ENCODE data around the gene ADGRA3.
A peak's percentile ranks its signal among the peaks of the same experiment; 100 is the strongest.

Gene ADGRA3

DNA sequence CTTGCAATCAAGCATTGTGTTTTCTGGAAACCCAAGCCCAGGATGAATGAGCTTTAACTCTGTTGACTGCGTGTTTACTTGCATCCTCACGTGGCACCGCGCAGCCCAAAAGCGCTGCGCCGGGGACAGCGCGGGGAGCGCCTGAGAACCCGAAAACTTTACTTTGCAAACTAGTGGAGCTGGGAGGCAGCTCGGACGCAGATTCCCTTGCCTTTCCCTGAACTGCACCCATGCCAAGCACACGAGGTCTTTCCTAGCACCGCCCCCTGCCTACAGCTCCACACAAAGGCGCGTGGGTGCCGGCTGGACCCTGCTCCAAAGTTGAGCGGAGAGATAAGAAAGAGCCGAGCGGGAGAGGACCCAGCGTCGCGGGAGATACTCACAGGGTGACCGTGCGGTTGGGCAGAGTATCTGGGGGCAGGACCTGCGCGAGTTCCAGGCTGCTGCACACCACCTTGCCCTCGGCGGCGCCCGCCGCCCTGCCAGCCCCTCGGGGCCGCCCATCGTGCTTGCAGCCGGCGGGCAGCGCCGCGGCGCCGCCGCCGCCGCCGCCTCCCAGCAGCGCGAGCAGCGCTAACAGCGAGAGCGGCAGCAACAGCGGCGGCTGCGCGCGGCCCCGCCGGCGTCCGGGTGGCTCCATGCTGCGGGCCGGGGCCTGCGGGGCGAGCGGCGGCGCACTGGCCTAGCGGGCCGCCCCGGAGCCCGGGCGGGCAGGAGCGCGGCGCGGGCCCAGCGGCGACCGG lies 550 bp downstream of the ADGRA3 start:
- H3K9me3 ChIP-seq (ENCODE audit: low read depth, low read length), result no peaks in the 10 kb centered on the region
- H3K36me3 ChIP-seq (ENCODE audit: insufficient read depth, low read length), result no peaks in the 10 kb centered on the region
- TF ChIP-seq POLR2AphosphoS5 (IDR thresholded peaks at IDR 0.05; ENCODE audit: borderline replicate concordance, low read depth, low read length) (peak; percentile 48; the same call in 1 of the 2 replicates), FOXP2 (optimal IDR thresholded peaks at IDR 0.05; ENCODE audit: control extremely low read depth, extremely low read length, insufficient read depth) (no peak)
- H3K4me3 ChIP-seq, result peak overlapping the region; percentile 82
- H3K27ac ChIP-seq, result no peak overlapping the region
- no peak for DNase-seq (ENCODE audit: low read depth, low spot score)
- peak overlapping the region; percentile 66 for H3K9ac ChIP-seq (ENCODE audit: insufficient read length)

DNA sequence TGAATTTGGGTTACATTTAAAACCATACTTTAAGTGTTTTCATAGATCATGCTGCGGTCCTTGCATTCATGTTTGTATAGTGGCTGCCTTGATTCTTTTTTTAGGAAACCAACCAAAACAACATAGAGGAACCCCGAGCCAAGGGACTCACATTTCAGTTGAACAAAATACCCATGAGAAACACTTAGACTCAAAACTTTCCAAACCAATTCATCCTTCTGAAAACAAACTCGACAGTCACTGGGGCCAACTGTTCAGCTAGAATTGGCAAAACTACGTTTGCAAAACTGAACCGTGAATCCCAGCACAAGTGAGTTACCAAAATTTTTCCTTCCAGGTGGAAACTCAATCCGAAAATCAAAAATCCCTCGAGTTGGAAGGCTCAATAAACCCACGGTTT lies 1.4 kb downstream of the ADGRA3 start:
- H3K9ac ChIP-seq (ENCODE audit: insufficient read length), result peak overlapping the region; percentile 66
- no peaks in the 10 kb centered on the region for H3K9me3 ChIP-seq (ENCODE audit: low read depth, low read length)
- no peak for DNase-seq (ENCODE audit: low read depth, low spot score)
- H3K4me3 ChIP-seq, result peak overlapping the region; percentile 82
- H3K36me3 ChIP-seq (ENCODE audit: insufficient read depth, low read length), result no peaks in the 10 kb centered on the region
- TF ChIP-seq POLR2AphosphoS5 (IDR thresholded peaks at IDR 0.05; ENCODE audit: borderline replicate concordance, low read depth, low read length) (no peak), EZH2 (IDR thresholded peaks at IDR 0.05) (no peak), FOXP2 (optimal IDR thresholded peaks at IDR 0.05; ENCODE audit: control extremely low read depth, extremely low read length, insufficient read depth) (no peak)
- no peak overlapping the region for H3K27ac ChIP-seq

DNA sequence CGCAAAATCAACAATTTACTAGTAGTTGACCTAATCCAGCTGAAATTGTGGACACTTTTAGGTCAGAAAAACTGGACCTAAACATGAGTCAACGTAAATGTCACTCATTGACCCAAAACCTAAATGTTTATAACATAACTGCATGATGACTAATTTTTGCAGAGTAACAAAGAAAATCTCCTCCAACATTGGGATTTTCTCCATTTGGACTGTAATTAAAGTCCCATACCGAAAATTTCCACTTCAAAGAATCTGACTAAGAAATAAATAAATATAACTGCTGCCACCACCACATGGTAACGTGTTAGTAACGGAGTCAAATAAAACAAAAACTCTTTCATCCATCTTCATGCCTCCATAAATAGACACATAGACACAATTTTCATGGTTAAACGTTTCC lies 1.9 kb downstream of the ADGRA3 start:
- Histone ChIP-seq H3K4me3 (peak overlapping the region; percentile 82), H3K36me3 (ENCODE audit: insufficient read depth, low read length) (no peaks in the 10 kb centered on the region), H3K9me3 (ENCODE audit: low read depth, low read length) (no peaks in the 10 kb centered on the region), H3K9ac (ENCODE audit: insufficient read length) (no peak overlapping the region), H3K27ac (no peak overlapping the region)
- no peak for DNase-seq (ENCODE audit: low read depth, low spot score)
- TF ChIP-seq EZH2 (IDR thresholded peaks at IDR 0.05) (no peak), FOXP2 (optimal IDR thresholded peaks at IDR 0.05; ENCODE audit: control extremely low read depth, extremely low read length, insufficient read depth) (no peak), POLR2AphosphoS5 (IDR thresholded peaks at IDR 0.05; ENCODE audit: borderline replicate concordance, low read depth, low read length) (no peak)

DNA sequence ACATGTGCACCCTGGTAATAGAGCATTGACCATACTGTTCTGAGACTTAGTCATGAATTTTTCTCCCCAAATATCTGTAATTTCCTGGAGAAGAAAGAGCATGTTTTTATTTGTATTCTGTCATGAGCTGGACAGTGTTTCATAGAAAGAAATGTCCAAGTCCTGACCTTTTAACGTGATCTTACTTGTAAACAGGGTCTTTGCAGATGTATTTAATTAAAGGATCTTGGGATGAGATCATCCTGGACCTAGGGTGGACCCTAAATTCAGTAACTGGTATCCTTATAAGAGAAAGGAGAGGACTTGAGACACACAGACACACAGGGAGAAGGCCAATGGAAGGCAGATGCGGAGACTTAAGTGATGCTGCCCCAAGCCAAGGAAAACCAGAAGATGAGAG lies 3.6 kb downstream of the ADGRA3 start:
- H3K27ac ChIP-seq, result no peak overlapping the region
- DNase-seq (ENCODE audit: low read depth, low spot score), result no peak
- H3K36me3 ChIP-seq (ENCODE audit: insufficient read depth, low read length), result no peaks in the 10 kb centered on the region
- no peak overlapping the region for H3K9ac ChIP-seq (ENCODE audit: insufficient read length)
- no peaks in the 10 kb centered on the region for H3K9me3 ChIP-seq (ENCODE audit: low read depth, low read length)
- no peak for TF ChIP-seq FOXP2 (optimal IDR thresholded peaks at IDR 0.05; ENCODE audit: control extremely low read depth, extremely low read length, insufficient read depth)
- no peak for TF ChIP-seq EZH2 (IDR thresholded peaks at IDR 0.05)
- no peak for TF ChIP-seq POLR2AphosphoS5 (IDR thresholded peaks at IDR 0.05; ENCODE audit: borderline replicate concordance, low read depth, low read length)
- no peak overlapping the region for H3K4me3 ChIP-seq

DNA sequence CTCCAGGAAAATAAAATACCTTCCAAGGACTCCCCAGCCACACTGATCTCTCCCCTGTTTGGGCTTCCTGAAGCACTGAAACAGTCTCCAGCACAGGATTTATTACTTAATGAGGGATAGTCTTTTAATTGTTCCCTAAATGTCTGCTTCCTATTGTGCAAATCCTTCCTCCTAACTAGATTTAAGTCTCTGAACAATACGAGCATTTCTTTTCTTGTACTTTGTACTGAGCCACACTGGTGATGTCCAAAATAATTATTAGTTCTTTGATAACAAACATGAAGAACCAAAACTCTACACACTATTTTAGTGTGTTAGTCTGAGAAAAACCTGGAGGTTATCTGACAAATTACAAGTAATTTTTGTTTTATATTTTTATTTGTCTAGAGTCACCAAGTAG lies 5.1 kb downstream of the ADGRA3 start:
- H3K36me3 ChIP-seq (ENCODE audit: insufficient read depth, low read length), result no peaks in the 10 kb centered on the region
- no peak overlapping the region for H3K9ac ChIP-seq (ENCODE audit: insufficient read length)
- TF ChIP-seq POLR2AphosphoS5 (IDR thresholded peaks at IDR 0.05; ENCODE audit: borderline replicate concordance, low read depth, low read length), result no peak
- no peak for TF ChIP-seq EZH2 (IDR thresholded peaks at IDR 0.05)
- TF ChIP-seq FOXP2 (optimal IDR thresholded peaks at IDR 0.05; ENCODE audit: control extremely low read depth, extremely low read length, insufficient read depth), result no peak
- no peaks in the 10 kb centered on the region for H3K9me3 ChIP-seq (ENCODE audit: low read depth, low read length)
- DNase-seq (ENCODE audit: low read depth, low spot score), result no peak
- no peak overlapping the region for H3K27ac ChIP-seq
- H3K4me3 ChIP-seq, result no peak overlapping the region

DNA sequence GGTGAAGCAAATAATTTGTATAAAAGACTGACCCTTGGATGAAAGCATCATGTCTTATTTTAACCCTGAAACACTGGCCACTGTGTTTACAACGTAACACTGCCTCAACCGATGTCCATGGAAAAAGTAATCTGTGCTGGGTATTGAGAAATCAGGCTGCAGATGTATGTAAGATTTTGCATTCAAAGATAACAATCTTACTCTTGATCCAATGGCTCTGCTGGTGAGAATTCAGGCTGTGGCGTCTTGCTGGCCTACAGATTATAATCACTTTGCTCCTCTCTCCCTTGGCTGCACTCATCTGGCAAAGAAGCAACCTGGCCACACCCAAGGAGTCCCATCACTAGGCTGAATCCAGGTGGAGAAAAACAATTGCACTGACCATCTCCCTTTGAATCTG lies 7.5 kb downstream of the ADGRA3 start:
- H3K9me3 ChIP-seq (ENCODE audit: low read depth, low read length), result no peaks in the 10 kb centered on the region
- H3K4me3 ChIP-seq, result no peak overlapping the region
- no peaks in the 10 kb centered on the region for H3K36me3 ChIP-seq (ENCODE audit: insufficient read depth, low read length)
- no peak overlapping the region for H3K9ac ChIP-seq (ENCODE audit: insufficient read length)
- TF ChIP-seq POLR2AphosphoS5 (IDR thresholded peaks at IDR 0.05; ENCODE audit: borderline replicate concordance, low read depth, low read length), result no peak
- TF ChIP-seq EZH2 (IDR thresholded peaks at IDR 0.05), result no peak
- TF ChIP-seq FOXP2 (optimal IDR thresholded peaks at IDR 0.05; ENCODE audit: control extremely low read depth, extremely low read length, insufficient read depth), result no peak
- H3K27ac ChIP-seq, result no peak overlapping the region
- no peak for DNase-seq (ENCODE audit: low read depth, low spot score)

DNA sequence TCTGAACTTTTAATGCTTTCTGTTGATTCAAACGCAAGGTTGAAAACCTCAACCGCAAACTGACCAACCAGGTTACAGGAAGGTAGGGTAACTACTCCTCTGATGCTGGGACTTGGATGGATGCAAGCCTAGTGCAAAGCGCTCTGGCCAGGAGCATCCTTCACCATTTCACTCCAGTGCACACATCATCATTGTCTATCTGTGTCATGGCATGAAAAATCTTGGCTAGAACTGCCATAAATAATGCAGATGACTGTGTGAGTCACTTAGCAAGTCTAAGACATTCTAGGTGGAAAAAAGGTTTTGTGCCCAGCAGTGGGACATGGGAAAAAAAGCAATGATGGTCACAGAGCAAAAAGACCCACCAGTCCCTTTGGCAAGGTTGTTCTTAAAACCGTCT lies 10.9 kb downstream of the ADGRA3 start:
- no peak for DNase-seq (ENCODE audit: low read depth, low spot score)
- TF ChIP-seq EZH2 (IDR thresholded peaks at IDR 0.05) (no peak), FOXP2 (optimal IDR thresholded peaks at IDR 0.05; ENCODE audit: control extremely low read depth, extremely low read length, insufficient read depth) (no peak), POLR2AphosphoS5 (IDR thresholded peaks at IDR 0.05; ENCODE audit: borderline replicate concordance, low read depth, low read length) (no peak)
- Histone ChIP-seq H3K27ac (no peak overlapping the region), H3K9ac (ENCODE audit: insufficient read length) (no peak overlapping the region), H3K4me3 (no peak overlapping the region), H3K36me3 (ENCODE audit: insufficient read depth, low read length) (no peaks in the 10 kb centered on the region), H3K9me3 (ENCODE audit: low read depth, low read length) (no peaks in the 10 kb centered on the region)

DNA sequence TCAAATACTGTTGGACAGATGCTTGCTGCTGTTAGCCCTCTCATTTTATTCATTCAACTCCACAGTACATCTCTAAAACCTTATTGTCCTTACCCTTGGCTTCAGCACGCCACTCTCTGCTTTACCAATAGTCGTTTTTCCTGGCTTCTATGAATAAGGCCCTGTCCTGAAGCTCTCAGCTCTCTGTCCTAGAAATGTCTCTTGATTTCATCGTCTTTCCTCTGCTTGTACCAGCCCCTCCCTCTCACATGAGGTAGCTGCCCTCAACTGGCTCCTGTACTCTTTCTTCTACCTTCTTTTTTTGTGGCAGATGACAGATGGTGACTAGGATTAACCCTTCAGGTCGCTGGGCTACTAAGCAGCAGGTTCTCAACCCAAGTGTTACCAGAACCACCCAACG lies 11.4 kb downstream of the ADGRA3 start:
- H3K4me3 ChIP-seq, result no peak overlapping the region
- no peak for TF ChIP-seq EZH2 (IDR thresholded peaks at IDR 0.05)
- TF ChIP-seq FOXP2 (optimal IDR thresholded peaks at IDR 0.05; ENCODE audit: control extremely low read depth, extremely low read length, insufficient read depth), result no peak
- TF ChIP-seq POLR2AphosphoS5 (IDR thresholded peaks at IDR 0.05; ENCODE audit: borderline replicate concordance, low read depth, low read length), result no peak
- H3K27ac ChIP-seq, result no peak overlapping the region
- H3K36me3 ChIP-seq (ENCODE audit: insufficient read depth, low read length), result no peaks in the 10 kb centered on the region
- no peak for DNase-seq (ENCODE audit: low read depth, low spot score)
- H3K9ac ChIP-seq (ENCODE audit: insufficient read length), result no peak overlapping the region
- no peaks in the 10 kb centered on the region for H3K9me3 ChIP-seq (ENCODE audit: low read depth, low read length)

Measured in SK-N-MC (cell line).